Brain microvascular endothelial cell (primary cell): ENCODE measurements around the gene WNT4.

Experiments used
- DNase-seq: peaks from one replicate; pipeline ENCODE4 v3.0.0-alpha.2; 2020
- H3K27ac ChIP-seq: fragments of 250-450 bp; sonication (Bioruptor Pico); 2 replicates; pipeline ENCODE4 v1.5.1; 2020; ENCODE audit warnings: mild to moderate bottlenecking, moderate library complexity
- H3K27me3 ChIP-seq: fragments of 250-450 bp; sonication (Bioruptor Pico); replicated peaks from 2 replicates; pipeline ENCODE4 v1.5.1; 2020; ENCODE audit warnings: mild to moderate bottlenecking
- H3K36me3 ChIP-seq: fragments of 250-450 bp; sonication (Bioruptor Pico); replicated peaks from 2 replicates; pipeline ENCODE4 v1.5.1; 2020; ENCODE audit warnings: mild to moderate bottlenecking
- H3K4me3 ChIP-seq: 2 replicates; pipeline ENCODE4 v1.5.1; 2011; ENCODE audit warnings: low read depth, mild to moderate bottlenecking, control low read depth, low read length, moderate library complexity
- CTCF ChIP-seq: IDR thresholded peaks from 2 replicates; pipeline ENCODE4 v1.5.1; 2011; ENCODE audit warnings: low read depth, mild to moderate bottlenecking, moderate library complexity, low read length, control low read depth, inconsistent platforms; ENCODE audit errors: missing control alignments
- in situ Hi-C: cut with HindIII; loops from 2 replicates; pipeline ENCODE4 v1.10.0; 2017; ENCODE audit warnings: low sequenced_read_pairs, low pct_ligation_motif_present

The WNT4 gene

GRCh38 chr1:22122273-22123070 is 20.4 kb downstream of the WNT4 start:
- H3K36me3 ChIP-seq, result no peaks in the 10 kb centered on the region
- no peak overlapping the region for H3K27ac ChIP-seq
- DNase-seq, result no peak
- no peaks in the 10 kb centered on the region for H3K27me3 ChIP-seq
- TF ChIP-seq CTCF, result no peak
- H3K4me3 ChIP-seq, result no peak overlapping the region
- in situ Hi-C loops, result no loop called here

- no peaks in the 10 kb centered on the region for H3K27me3 ChIP-seq
- H3K4me3 ChIP-seq, result no peak overlapping the region
- in situ Hi-C loops, result no loop called here
- H3K27ac ChIP-seq, result no peak overlapping the region
- DNase-seq, result peak; percentile 31
- TF ChIP-seq CTCF, result no peak
- peaks cover 2% of the 10 kb centered on the region for H3K36me3 ChIP-seq
These were observed 21.4 kb downstream of the WNT4 start for GRCh38 chr1:22121421-22121911.

- DNase-seq, result no peak
- in situ Hi-C loops, result no loop called here
- Histone ChIP-seq H3K27me3 (no peaks in the 10 kb centered on the region), H3K4me3 (no peak overlapping the region), H3K27ac (no peak overlapping the region), H3K36me3 (peaks cover 2% of the 10 kb centered on the region)
- TF ChIP-seq CTCF, result no peak
These were observed 22.5 kb downstream of the WNT4 start for GRCh38 chr1:22120469-22120790.

- H3K27me3 ChIP-seq, result no peaks in the 10 kb centered on the region
- H3K4me3 ChIP-seq, result no peak overlapping the region
- H3K27ac ChIP-seq, result no peak overlapping the region
- DNase-seq, result no peak
- TF ChIP-seq CTCF, result no peak
- H3K36me3 ChIP-seq, result peaks cover 2% of the 10 kb centered on the region
- in situ Hi-C loops, result no loop called here
These were observed 23.1 kb downstream of the WNT4 start for GRCh38 chr1:22119626-22120468.

- no peak overlapping the region for H3K4me3 ChIP-seq
- H3K36me3 ChIP-seq, result peaks cover 5% of the 10 kb centered on the region
- no peaks in the 10 kb centered on the region for H3K27me3 ChIP-seq
- H3K27ac ChIP-seq, result no peak overlapping the region
- no peak for DNase-seq
- TF ChIP-seq CTCF, result no peak
- in situ Hi-C loops, result no loop called here
These were observed 24.5 kb downstream of the WNT4 start for GRCh38 chr1:22118291-22118992.
